Activated gamma-delta T cell treated with Interleukin-2 at 50 U/mL for 16 hours (primary cell): ENCODE results near the gene DIP2C.

Experiments
- DNase-seq: peaks from one replicate; pipeline ENCODE4 v3.0.0-alpha.2; 2020

DIP2C gene

GRCh38 chr10:235915-236314 is 453.6 kb downstream of the DIP2C start:
- no peak for DNase-seq

GRCh38 chr10:234708-235406 is 454.6 kb downstream of the DIP2C start:
- no peak for DNase-seq

- DNase-seq = no peak
These were observed 456.6 kb downstream of the DIP2C start for GRCh38 chr10:232878-233277.

- no peak for DNase-seq
These were observed 457.4 kb downstream of the DIP2C start for GRCh38 chr10:232061-232460.

- DNase-seq = no peak
These were observed 458.7 kb downstream of the DIP2C start for GRCh38 chr10:230758-231157.

- no peak for DNase-seq
These were observed 461.1 kb downstream of the DIP2C start for GRCh38 chr10:228366-228765.

GRCh38 chr10:227014-227413 is 462.5 kb downstream of the DIP2C start:
- no peak for DNase-seq

GRCh38 chr10:226018-226417 is 463.4 kb downstream of the DIP2C start:
- no peak for DNase-seq

GRCh38 chr10:224571-224970 is 464.9 kb downstream of the DIP2C start:
- DNase-seq = no peak
